H9 (cell line): ENCODE measurements around the gene TAS1R1. TPM values are rescaled to one million over a fixed set of nuclear protein-coding genes. Genes with fewer than 3 reads are reported as not detected.

ENCODE experiments used
- DNase-seq: peaks from one replicate; pipeline ENCODE4 v3.0.0-alpha.2; 2017
- H2AFZ ChIP-seq: one replicate; pipeline ENCODE4 v1.6.1; 2013; ENCODE audit warnings: mild to moderate bottlenecking, low read length, control low read depth, moderate library complexity
- H2AK5ac ChIP-seq: 2 replicates; pipeline ENCODE4 v1.6.1; 2013; ENCODE audit warnings: low read length, control low read depth, mixed read lengths; ENCODE audit not compliant: insufficient read length
- H2BK120ac ChIP-seq: one replicate; pipeline ENCODE4 v1.6.1; 2013; ENCODE audit warnings: low read depth, mild to moderate bottlenecking, low read length, control low read depth, inconsistent platforms; ENCODE audit not compliant: poor library complexity, severe bottlenecking
- H2BK12ac ChIP-seq: 2 replicates; pipeline ENCODE4 v1.6.1; 2013; ENCODE audit warnings: low read length, control low read depth, mixed read lengths, low read depth; ENCODE audit not compliant: insufficient read length
- H2BK15ac ChIP-seq: 2 replicates; pipeline ENCODE4 v1.6.1; 2013; ENCODE audit warnings: low read depth, low read length, control low read depth
- H2BK20ac ChIP-seq: one replicate; pipeline ENCODE4 v1.6.1; 2013; ENCODE audit warnings: low read depth, mild to moderate bottlenecking, low read length, control low read depth, inconsistent platforms; ENCODE audit not compliant: poor library complexity, severe bottlenecking
- H2BK5ac ChIP-seq: 2 replicates; pipeline ENCODE4 v1.6.1; 2013; ENCODE audit warnings: low read length, control low read depth, mixed read lengths; ENCODE audit not compliant: insufficient read length
- H3K14ac ChIP-seq: 2 replicates; pipeline ENCODE4 v1.6.1; 2013; ENCODE audit warnings: low read length, control low read depth; ENCODE audit not compliant: insufficient read depth
- H3K18ac ChIP-seq: 2 replicates; pipeline ENCODE4 v1.6.1; 2013; ENCODE audit warnings: low read depth, mild to moderate bottlenecking, mixed read lengths, low read length, control low read depth; ENCODE audit not compliant: insufficient read length
- H3K23ac ChIP-seq: 2 replicates; pipeline ENCODE4 v1.6.1; 2013; ENCODE audit warnings: low read length, control low read depth, mixed read lengths, low read depth; ENCODE audit not compliant: insufficient read length
- H3K23me2 ChIP-seq: 2 replicates; pipeline ENCODE4 v1.6.1; 2013; ENCODE audit warnings: low read depth, mild to moderate bottlenecking, mixed read lengths, low read length, control low read depth; ENCODE audit not compliant: insufficient read length, poor library complexity, severe bottlenecking
- H3K27ac ChIP-seq: 2 replicates; pipeline ENCODE4 v1.5.1; 2013; ENCODE audit warnings: low read length, control low read depth, mixed read lengths, low read depth; ENCODE audit not compliant: insufficient read length
- H3K27me3 ChIP-seq: 2 replicates; pipeline ENCODE4 v1.6.1; 2013; ENCODE audit warnings: low read length, control low read depth, inconsistent platforms; ENCODE audit not compliant: insufficient read depth
- H3K4ac ChIP-seq: 2 replicates; pipeline ENCODE4 v1.6.1; 2013; ENCODE audit warnings: low read depth, mild to moderate bottlenecking, control low read depth, inconsistent platforms, low read length, moderate library complexity
- H3K4me1 ChIP-seq: 2 replicates; pipeline ENCODE4 v1.6.1; 2013; ENCODE audit warnings: low read length, control low read depth, inconsistent platforms; ENCODE audit not compliant: insufficient read depth
- H3K4me2 ChIP-seq: 2 replicates; pipeline ENCODE4 v1.6.1; 2013; ENCODE audit warnings: low read length, control low read depth, mixed read lengths; ENCODE audit not compliant: insufficient read length, insufficient read depth
- H3K56ac ChIP-seq: 2 replicates; pipeline ENCODE4 v1.6.1; 2013; ENCODE audit warnings: low read depth, mild to moderate bottlenecking, mixed read lengths, low read length, control low read depth; ENCODE audit not compliant: insufficient read length
- H3K79me1 ChIP-seq: 2 replicates; pipeline ENCODE4 v1.6.1; 2013; ENCODE audit warnings: low read depth, mild to moderate bottlenecking, moderate library complexity, low read length, control low read depth, inconsistent platforms; ENCODE audit not compliant: insufficient read depth, poor library complexity, severe bottlenecking
- H3K79me2 ChIP-seq: 2 replicates; pipeline ENCODE4 v1.6.1; 2013; ENCODE audit warnings: low read length, control low read depth, inconsistent platforms; ENCODE audit not compliant: insufficient read depth
- H3K9ac ChIP-seq: 2 replicates; pipeline ENCODE4 v1.6.1; 2013; ENCODE audit warnings: low read length, control low read depth, mixed read lengths; ENCODE audit not compliant: insufficient read length; ENCODE audit errors: extremely low read depth
- H3K9me3 ChIP-seq: one replicate; pipeline ENCODE4 v1.6.1; 2013; ENCODE audit warnings: low read depth, low read length, inconsistent platforms; ENCODE audit not compliant: control insufficient read depth
- H3T11ph ChIP-seq: one replicate; pipeline ENCODE4 v1.6.1; 2013; ENCODE audit warnings: mild to moderate bottlenecking, low read length, control low read depth, inconsistent platforms
- H4K20me1 ChIP-seq: one replicate; pipeline ENCODE4 v1.6.1; 2013; ENCODE audit not compliant: control insufficient read depth, insufficient read length, insufficient read depth
- H4K5ac ChIP-seq: 2 replicates; pipeline ENCODE4 v1.6.1; 2013; ENCODE audit warnings: low read depth, mild to moderate bottlenecking, mixed read lengths, low read length, control low read depth; ENCODE audit not compliant: insufficient read length
- H4K8ac ChIP-seq: replicated peaks from 2 replicates; pipeline ENCODE4 v1.6.1; 2013; ENCODE audit warnings: low read length, control low read depth, mixed read lengths, low read depth; ENCODE audit not compliant: insufficient read length
- H4K91ac ChIP-seq: 2 replicates; pipeline ENCODE4 v1.6.1; 2013; ENCODE audit warnings: low read depth, mild to moderate bottlenecking, moderate library complexity, mixed read lengths, low read length, control low read depth; ENCODE audit not compliant: insufficient read length
- H3K27ac Mint-ChIP-seq, 3 experiments: 2 replicates in 2 of 3; 3 replicates in 1 of 3; pipeline ENCODE4 v1.8.0; 2020 to 2021; ENCODE audit warnings: mixed read lengths in 3 of 3, mild to moderate bottlenecking in 1 of 3, moderate library complexity in 1 of 3
- H3K27me3 Mint-ChIP-seq: 2 replicates; pipeline ENCODE4 v1.8.0; 2021; ENCODE audit warnings: low read depth, mild to moderate bottlenecking, moderate library complexity, mixed read lengths
- H3K36me3 Mint-ChIP-seq, 3 experiments: 2 replicates in 2 of 3; 3 replicates in 1 of 3; pipeline ENCODE4 v1.8.0; 2020 to 2021; ENCODE audit warnings: low read depth in 3 of 3, mixed read lengths in 3 of 3; ENCODE audit not compliant: insufficient read depth in 1 of 3
- H3K4me1 Mint-ChIP-seq, 2 experiments: 2 replicates each; pipeline ENCODE4 v1.8.0; 2020; ENCODE audit warnings: mixed read lengths in 2 of 2
- H3K4me3 Mint-ChIP-seq, 2 experiments: 2 replicates in 1 of 2; 3 replicates in 1 of 2; pipeline ENCODE4 v1.8.0; 2020 to 2021; ENCODE audit warnings: mild to moderate bottlenecking in 2 of 2, mixed read lengths in 2 of 2, moderate library complexity in 1 of 2
- H3K9me3 Mint-ChIP-seq, 2 experiments: 2 replicates in 1 of 2; 3 replicates in 1 of 2; pipeline ENCODE4 v1.8.0; 2020; ENCODE audit warnings: mild to moderate bottlenecking in 2 of 2, mixed read lengths in 2 of 2, moderate library complexity in 1 of 2
- WGBS: extraction: QIAGEN DNeasy Blood & Tissue Kit; methylation state at CpG from one replicate; pipeline ENCODE4 v1.1.7; 2013; ENCODE audit warnings: missing lambda C conversion rate, low lambda C conversion rate, mixed read lengths; ENCODE audit not compliant: insufficient read length; ENCODE audit errors: extremely low coverage; 5-methylcytosine and 5-hydroxymethylcytosine counted together
- total RNA-seq: library from RNA; stranded (reverse); gene quantifications from 2 replicates; pipeline ENCODE4 v1.2.1, GENCODE V29; 2021
- TF ChIP-seq, protein P1 (sequence below): fragments of 200-600 bp; sonication (generic); conservative IDR thresholded peaks from 3 replicates; pipeline ENCODE4 v1.8.0; 2021; ENCODE audit warnings: antibody characterized with exemption, mild to moderate bottlenecking

Gene TAS1R1
- total RNA-seq, 1 experiment from 2014 or later, result not detected

DNA sequence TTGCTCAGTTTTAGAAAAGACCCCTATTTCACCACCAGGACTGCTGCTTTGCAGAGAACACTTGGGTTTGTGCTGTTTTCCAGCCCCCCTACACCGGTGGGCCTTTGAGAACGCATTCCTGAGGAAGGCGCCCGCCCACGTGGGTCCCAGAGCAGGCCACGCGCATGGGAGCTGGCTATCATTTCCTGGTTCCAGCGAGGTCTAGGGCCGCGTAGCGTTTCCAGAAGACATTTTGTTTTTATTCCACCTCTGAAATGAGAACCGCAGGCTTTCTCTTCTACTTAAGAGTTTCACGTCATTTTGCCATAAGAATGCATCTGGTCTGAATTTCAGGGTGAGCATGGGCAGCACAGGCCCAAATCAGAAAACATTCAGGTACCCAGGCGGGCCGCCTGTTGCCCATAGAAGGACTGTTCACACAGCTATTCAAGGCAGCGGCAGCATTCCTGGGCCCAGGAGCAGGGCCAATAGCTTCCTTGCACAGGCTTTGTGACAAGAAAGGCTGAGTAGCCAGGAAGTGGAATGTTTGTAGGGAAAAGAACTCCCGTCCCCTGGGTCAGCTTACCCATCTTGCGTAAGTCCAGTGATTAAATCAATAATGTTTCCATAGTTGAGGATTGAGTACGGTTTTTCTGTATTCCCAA lies 48.9 kb downstream of the TAS1R1 start:
- peak overlapping the region; percentile 99 for H2BK120ac ChIP-seq
- peak overlapping the region; percentile 68 for H2BK12ac ChIP-seq
- Mint-ChIP-seq H3K36me3 (peaks cover 5 to 14% (median 7%) of the 10 kb centered on the region in 3 experiments), H3K27me3 (no peaks in the 10 kb centered on the region), H3K4me3 (peak overlapping the region; percentile 64 to 76), H3K27ac (peak overlapping the region; percentile 87 to 98 (median 91); a peak in 6 of 7 replicates), H3K9me3 (no peaks in the 10 kb centered on the region; a peak in 1 of 5 replicates), H3K4me1 (peaks cover 26 to 29% of the 10 kb centered on the region in 2 experiments)
- H3K23me2 ChIP-seq, result peaks cover 21% of the 10 kb centered on the region
- H2AFZ ChIP-seq, result no peak overlapping the region
- no peak overlapping the region for H3K23ac ChIP-seq
- no CpG with 5 or more reads among the region's 19 CpGs for WGBS
- H3K79me2 ChIP-seq, result peaks cover 18% of the 10 kb centered on the region; the same call in 1 of the 2 replicates
- peak overlapping the region; percentile 93 for H3K4ac ChIP-seq
- H2AK5ac ChIP-seq, result no peak overlapping the region
- H3K9ac ChIP-seq, result peak overlapping the region; percentile 69
- H3K27ac ChIP-seq, result peak overlapping the region; percentile 46
- peak overlapping the region; percentile 97 for H3K18ac ChIP-seq
- H3T11ph ChIP-seq, result peak overlapping the region; percentile 78
- H4K20me1 ChIP-seq, result peaks cover 2% of the 10 kb centered on the region
- no peak overlapping the region for H4K91ac ChIP-seq
- H4K8ac ChIP-seq, result no peak overlapping the region
- peak overlapping the region; percentile 58 for H3K4me2 ChIP-seq
- H3K56ac ChIP-seq, result no peak overlapping the region
- H3K79me1 ChIP-seq, result no peaks in the 10 kb centered on the region
- TF ChIP-seq, protein P1, sequence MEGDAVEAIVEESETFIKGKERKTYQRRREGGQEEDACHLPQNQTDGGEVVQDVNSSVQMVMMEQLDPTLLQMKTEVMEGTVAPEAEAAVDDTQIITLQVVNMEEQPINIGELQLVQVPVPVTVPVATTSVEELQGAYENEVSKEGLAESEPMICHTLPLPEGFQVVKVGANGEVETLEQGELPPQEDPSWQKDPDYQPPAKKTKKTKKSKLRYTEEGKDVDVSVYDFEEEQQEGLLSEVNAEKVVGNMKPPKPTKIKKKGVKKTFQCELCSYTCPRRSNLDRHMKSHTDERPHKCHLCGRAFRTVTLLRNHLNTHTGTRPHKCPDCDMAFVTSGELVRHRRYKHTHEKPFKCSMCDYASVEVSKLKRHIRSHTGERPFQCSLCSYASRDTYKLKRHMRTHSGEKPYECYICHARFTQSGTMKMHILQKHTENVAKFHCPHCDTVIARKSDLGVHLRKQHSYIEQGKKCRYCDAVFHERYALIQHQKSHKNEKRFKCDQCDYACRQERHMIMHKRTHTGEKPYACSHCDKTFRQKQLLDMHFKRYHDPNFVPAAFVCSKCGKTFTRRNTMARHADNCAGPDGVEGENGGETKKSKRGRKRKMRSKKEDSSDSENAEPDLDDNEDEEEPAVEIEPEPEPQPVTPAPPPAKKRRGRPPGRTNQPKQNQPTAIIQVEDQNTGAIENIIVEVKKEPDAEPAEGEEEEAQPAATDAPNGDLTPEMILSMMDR, result no peak; the same call in 2 of the 3 replicates
- no peaks in the 10 kb centered on the region for H3K27me3 ChIP-seq
- peak; percentile 88 for DNase-seq
- H2BK15ac ChIP-seq, result no peak overlapping the region
- no peaks in the 10 kb centered on the region for H3K9me3 ChIP-seq
- H3K4me1 ChIP-seq, result no peaks in the 10 kb centered on the region
- peak overlapping the region; percentile 13 for H4K5ac ChIP-seq
- peak overlapping the region; percentile 33 for H2BK20ac ChIP-seq
- peak overlapping the region; percentile 96; the same call in 1 of the 2 replicates for H3K14ac ChIP-seq
- H2BK5ac ChIP-seq, result no peak overlapping the region
